ENCODE measurements around the gene TAF15.

GRCh38 chr17:35893751-35894150 is 84.5 kb downstream of the TAF15 start:
- TF ChIP-seq EZH2phosphoT487 (IDR thresholded peaks at IDR 0.05; ENCODE audit: insufficient read depth, low read depth): no peak
- no peak for TF ChIP-seq EZH2 (IDR thresholded peaks at IDR 0.05; ENCODE audit: insufficient read depth, poor library complexity, severe bottlenecking)
